ENCODE results near the gene ANKK1.

GRCh38 chr11:113400631-113401230, 13.2 kb downstream of the ANKK1 start:
- no peak for TF ChIP-seq CTCF (IDR thresholded peaks at IDR 0.05)
- no peak for TF ChIP-seq EP300 (IDR thresholded peaks at IDR 0.05)
